CD8-positive, alpha-beta memory T cell (primary cell): ENCODE measurements around the gene CDC42EP2. TPM values are rescaled to one million over a fixed set of nuclear protein-coding genes. Genes with fewer than 3 reads are reported as not detected.
A peak's percentile ranks its signal among the peaks of the same experiment; 100 is the strongest.

Source experiments
- CTCF ChIA-PET: fragments of 350-600 bp; sonication (Branson Sonifier 250); formaldehyde crosslinking; loops from one replicate; lab custom pipeline; 2021; ENCODE audit warnings: antibody characterized with exemption; lab: Charles Lee
- POLR2A ChIA-PET: fragments of 350-600 bp; sonication (Branson Sonifier 250); formaldehyde crosslinking; loops from one replicate; lab custom pipeline; 2021; ENCODE audit warnings: antibody characterized with exemption; lab: Charles Lee
- DNase-seq, 5 donors: peaks; one replicate each; pipeline versions ENCODE4 v3.0.0 to v3.0.0-alpha.2; 2020 to 2022; ENCODE audit warnings: mixed read lengths in 1 of 5
- H3K27ac ChIP-seq: one replicate; pipeline ENCODE4 v1.7.0; 2013; ENCODE audit warnings: low read depth, mild to moderate bottlenecking, low read length, moderate library complexity
- H3K27me3 ChIP-seq: 2 replicates; pipeline ENCODE4 v1.7.0; 2013; ENCODE audit warnings: low read length, mild to moderate bottlenecking; ENCODE audit not compliant: insufficient read depth, poor library complexity, severe bottlenecking
- H3K36me3 ChIP-seq: 2 replicates; pipeline ENCODE4 v1.7.0; 2013; ENCODE audit warnings: mild to moderate bottlenecking, low read length, moderate library complexity; ENCODE audit not compliant: insufficient read depth
- H3K4me1 ChIP-seq: 2 replicates; pipeline ENCODE4 v1.7.0; 2013; ENCODE audit warnings: mild to moderate bottlenecking, low read length, moderate library complexity; ENCODE audit not compliant: insufficient read depth
- H3K4me3 ChIP-seq: 2 replicates; pipeline ENCODE4 v1.7.0; 2013; ENCODE audit warnings: mild to moderate bottlenecking, low read length
- H3K9me3 ChIP-seq: 2 replicates; pipeline ENCODE4 v1.7.0; 2013; ENCODE audit warnings: mild to moderate bottlenecking, low read length
- H3K27ac Mint-ChIP-seq, 8 donors: one replicate each; pipeline ENCODE4 v1.8.0; 2020 to 2021; ENCODE audit warnings: mixed read lengths in 8 of 8, mild to moderate bottlenecking in 6 of 8, inconsistent platforms in 3 of 8, moderate library complexity in 3 of 8
- H3K27me3 Mint-ChIP-seq, 2 donors: one replicate each; pipeline ENCODE4 v1.8.0; 2020 to 2021; ENCODE audit warnings: mixed read lengths in 2 of 2, mild to moderate bottlenecking in 1 of 2, moderate library complexity in 1 of 2
- H3K36me3 Mint-ChIP-seq, 3 donors: one replicate each; pipeline ENCODE4 v1.8.0; 2020 to 2021; ENCODE audit warnings: mixed read lengths in 3 of 3, inconsistent platforms in 1 of 3, mild to moderate bottlenecking in 1 of 3
- H3K4me1 Mint-ChIP-seq, 3 donors: one replicate each; pipeline ENCODE4 v1.8.0; 2020 to 2021; ENCODE audit warnings: mixed read lengths in 3 of 3, inconsistent platforms in 1 of 3, mild to moderate bottlenecking in 1 of 3
- H3K4me3 Mint-ChIP-seq, 7 donors: one replicate each; pipeline ENCODE4 v1.8.0; 2020 to 2021; ENCODE audit warnings: mixed read lengths in 7 of 7, mild to moderate bottlenecking in 6 of 7, moderate library complexity in 4 of 7, inconsistent platforms in 2 of 7
- H3K9me3 Mint-ChIP-seq, 5 donors: one replicate each; pipeline ENCODE4 v1.8.0; 2020 to 2022; ENCODE audit warnings: mixed read lengths in 5 of 5, mild to moderate bottlenecking in 3 of 5, moderate library complexity in 2 of 5, inconsistent platforms in 1 of 5
- polyA plus RNA-seq: library from polyadenylated mRNA; unstranded; fragments of 300-500 nt; fragmentation: Illumina TruSeq; gene quantifications from one replicate; pipeline ENCODE4 v1.2.3, GENCODE V29; 2021
- total RNA-seq, 2 experiments: library from RNA; stranded (reverse); gene quantifications; one replicate each; pipeline ENCODE4 v1.2.3, GENCODE V29; 2021

Gene CDC42EP2, protein sequence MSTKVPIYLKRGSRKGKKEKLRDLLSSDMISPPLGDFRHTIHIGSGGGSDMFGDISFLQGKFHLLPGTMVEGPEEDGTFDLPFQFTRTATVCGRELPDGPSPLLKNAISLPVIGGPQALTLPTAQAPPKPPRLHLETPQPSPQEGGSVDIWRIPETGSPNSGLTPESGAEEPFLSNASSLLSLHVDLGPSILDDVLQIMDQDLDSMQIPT
- total RNA-seq (1 to 10 TPM in 1 of 2 experiments, under 1 TPM in 1; 0.62 to 1.0 TPM), polyA plus RNA-seq (not detected)

DNA sequence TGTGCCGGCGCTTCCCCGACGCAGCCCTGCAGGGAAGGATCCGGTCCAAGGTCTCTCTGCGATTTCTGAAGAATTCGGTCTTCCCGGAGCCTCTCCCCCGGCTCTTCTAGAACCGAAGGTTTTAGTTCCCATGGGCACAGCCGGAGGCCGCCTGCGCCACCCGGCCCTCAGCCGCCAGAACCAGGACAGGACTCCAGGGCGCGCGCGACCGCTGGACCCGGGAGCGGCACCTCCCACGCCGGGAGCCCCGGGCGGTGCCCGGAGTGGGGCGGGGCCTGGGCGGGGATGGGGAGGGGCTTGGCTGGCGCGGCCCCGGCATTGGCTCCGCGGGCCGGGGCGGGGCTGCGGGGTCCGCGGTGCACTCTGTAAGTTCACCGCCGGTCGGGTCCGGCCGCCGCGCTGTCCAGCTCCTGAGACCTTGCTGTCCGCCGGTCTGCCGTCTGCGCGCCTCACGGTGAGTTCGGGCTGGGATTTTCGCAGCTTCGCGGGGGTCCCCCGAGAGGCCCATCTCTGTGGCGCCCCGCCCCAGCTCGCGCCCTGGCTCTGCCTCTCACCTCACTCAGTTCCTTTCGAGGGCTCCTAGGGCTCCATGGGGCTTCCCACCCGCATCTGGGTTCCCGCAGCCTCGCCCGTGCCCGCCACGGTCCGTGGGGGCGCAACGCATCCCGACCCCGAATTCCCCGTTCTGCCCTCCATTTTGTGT, at the start of gene CDC42EP2:
CDC42EP2 (plus strand) TSS at position 366 of the 703 bp plus-strand sequence. CDS start 6,033 bp downstream, outside the sequence.
- Mint-ChIP-seq H3K4me1 (peaks cover 3 to 10% (median 10%) of the 10 kb centered on the region in 3 donors), H3K27ac (peak within 1 kb of the TSS in 1 of 8 donors; percentile 43), H3K4me3 (peak within 1 kb of the TSS; percentile 74 to 88 (median 77)), H3K9me3 (no peaks in the 10 kb centered on the region), H3K36me3 (no peaks in the 10 kb centered on the region), H3K27me3 (peaks cover 1 to 4% of the 10 kb centered on the region in 2 donors)
- no peaks in the 10 kb centered on the region for H3K36me3 ChIP-seq
- peak within 1 kb of the TSS; percentile 75 for H3K4me3 ChIP-seq
- peaks cover 12% of the 10 kb centered on the region for H3K4me1 ChIP-seq
- no peak within 1 kb of the TSS for H3K27ac ChIP-seq
- ChIA-PET POLR2A (interaction anchor here (0.6 to 1.3 kb wide), 5 partner anchors 15 to 179 kb away, joined by 3 to 7 read pairs (median 4); no protein-coding TSS in a partner anchor), CTCF (interaction anchor here (0.7 to 9.2 kb wide), 34 partner anchors 10 to 444 kb away, joined by 3 to 161 read pairs (median 4); partner anchors contain the start of genes DPF2, POLA2 and SYVN1)
- H3K27me3 ChIP-seq, result no peaks in the 10 kb centered on the region
- DNase-seq, result peak; percentile 54 to 77 (median 73)
- no peaks in the 10 kb centered on the region for H3K9me3 ChIP-seq

DNA sequence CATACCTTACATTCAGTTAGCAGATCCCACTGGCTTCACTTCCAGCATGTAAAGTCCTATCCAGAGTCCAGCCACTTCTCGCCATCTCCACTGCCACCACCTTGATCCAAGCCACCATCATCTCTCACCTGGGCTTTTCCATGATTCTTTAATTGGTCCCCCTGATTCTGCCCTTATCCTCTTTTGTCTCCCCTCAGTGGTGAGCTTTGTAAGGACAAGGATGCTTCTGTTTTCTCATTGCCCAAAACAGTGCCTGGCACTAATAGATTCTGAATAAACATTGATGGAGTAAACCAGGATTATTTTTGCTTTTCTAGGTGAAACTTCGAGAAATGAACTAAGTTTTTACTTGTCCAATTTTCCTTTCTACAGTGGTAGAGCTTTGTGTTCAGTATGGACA, 48.5 kb upstream of the CDC42EP2 start:
- no peak for DNase-seq
- Histone ChIP-seq H3K9me3 (no peaks in the 10 kb centered on the region), H3K27ac (no peak overlapping the region), H3K27me3 (no peaks in the 10 kb centered on the region), H3K4me1 (peaks cover 14% of the 10 kb centered on the region), H3K36me3 (peaks cover 16% of the 10 kb centered on the region), H3K4me3 (no peak overlapping the region)
- H3K36me3 Mint-ChIP-seq, result peaks cover 0 to 60% (median 17%) of the 10 kb centered on the region in 3 donors
- POLR2A ChIA-PET, result no interaction called here
- CTCF ChIA-PET, result no interaction called here
- H3K9me3 Mint-ChIP-seq, result no peaks in the 10 kb centered on the region
- H3K4me3 Mint-ChIP-seq, result peak overlapping the region in 2 of 7 donors; percentile 52 to 81
- H3K27me3 Mint-ChIP-seq, result peaks cover 0 to 2% of the 10 kb centered on the region in 2 donors
- H3K27ac Mint-ChIP-seq, result peak overlapping the region in 2 of 8 donors; percentile 15 to 64
- H3K4me1 Mint-ChIP-seq, result peaks cover 24 to 42% (median 33%) of the 10 kb centered on the region in 3 donors

DNA sequence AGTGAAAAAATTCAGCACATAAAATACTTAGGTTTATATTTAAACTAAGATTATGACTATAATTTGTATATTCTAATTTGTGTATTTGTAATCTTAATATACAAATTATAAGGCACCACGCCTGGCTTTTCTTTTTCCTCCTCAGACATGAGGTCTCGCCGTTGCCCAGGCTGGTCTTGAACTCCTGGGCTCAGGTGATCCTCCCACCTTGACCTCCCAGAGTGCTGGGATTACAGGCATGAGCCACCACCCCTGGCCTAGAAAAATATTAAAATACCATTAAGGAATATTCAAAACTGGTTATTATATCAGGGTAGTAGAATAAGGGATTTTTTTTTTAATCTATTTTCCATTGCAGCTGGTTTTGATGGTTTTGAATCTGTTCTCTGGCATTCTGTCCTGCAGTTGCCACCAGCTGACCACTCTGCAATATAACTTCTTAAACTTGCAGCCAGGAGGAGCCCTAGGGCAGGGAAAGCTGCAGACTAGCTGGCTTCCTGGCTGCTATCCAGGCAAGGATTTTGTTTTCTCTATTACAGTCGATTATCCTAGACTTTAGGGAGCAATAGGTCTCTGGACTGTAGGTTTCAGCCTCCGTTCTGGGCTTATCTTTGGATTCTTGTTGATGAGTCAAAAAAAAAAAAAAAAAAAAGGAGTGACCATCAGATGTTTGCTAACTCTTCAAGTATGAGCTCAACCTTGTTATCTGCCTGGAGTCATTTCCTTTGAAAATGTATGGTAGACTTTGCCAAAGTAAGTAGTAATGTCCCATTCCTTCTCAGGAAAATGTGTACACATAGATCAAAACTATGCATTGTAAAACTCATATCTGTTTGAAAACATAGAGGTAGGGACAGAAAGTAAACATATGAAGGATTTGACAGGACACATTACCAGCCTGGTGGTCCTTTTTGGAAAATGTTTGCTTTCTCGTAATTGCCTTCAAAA, 39.7 kb upstream of the CDC42EP2 start:
- Mint-ChIP-seq H3K4me3 (no peak overlapping the region), H3K4me1 (peaks cover 3 to 10% (median 9%) of the 10 kb centered on the region in 3 donors), H3K9me3 (no peaks in the 10 kb centered on the region), H3K36me3 (peaks cover 0 to 62% (median 20%) of the 10 kb centered on the region in 3 donors), H3K27ac (peak overlapping the region in 1 of 8 donors; percentile 4), H3K27me3 (no peaks in the 10 kb centered on the region)
- peak in 4 of 5 donors; percentile 4 to 56 (median 18) for DNase-seq
- CTCF ChIA-PET, result interaction anchor here (0.6 to 8.6 kb wide), 6 partner anchors 12 to 1440 kb away, joined by 3 to 75 read pairs (median 4); partner anchors contain the start of gene CDC42EP2
- Histone ChIP-seq H3K4me1 (no peaks in the 10 kb centered on the region), H3K27me3 (no peaks in the 10 kb centered on the region), H3K9me3 (no peaks in the 10 kb centered on the region), H3K27ac (no peak overlapping the region), H3K4me3 (no peak overlapping the region), H3K36me3 (peaks cover 21% of the 10 kb centered on the region)
- POLR2A ChIA-PET, result interaction anchor here (0.6 to 1.3 kb wide), 3 partner anchors 41 to 236 kb away, joined by 3 to 9 read pairs (median 7); no protein-coding TSS in a partner anchor

GRCh38 chr11:65275906-65276305, 38.8 kb upstream of the CDC42EP2 start:
- ChIA-PET POLR2A (interaction anchor here (0.6 to 1.3 kb wide), 3 partner anchors 40 to 235 kb away, joined by 3 to 9 read pairs (median 7); no protein-coding TSS in a partner anchor), CTCF (interaction anchor here (0.6 to 8.6 kb wide), 4 partner anchors 38 to 1440 kb away, joined by 3 to 75 read pairs (median 20); partner anchors contain the start of gene CDC42EP2)
- Histone ChIP-seq H3K27me3 (no peaks in the 10 kb centered on the region), H3K4me1 (no peaks in the 10 kb centered on the region), H3K27ac (no peak overlapping the region), H3K36me3 (peaks cover 22% of the 10 kb centered on the region), H3K9me3 (no peaks in the 10 kb centered on the region), H3K4me3 (no peak overlapping the region)
- H3K4me3 Mint-ChIP-seq, result no peak overlapping the region
- peaks cover 4 to 15% (median 13%) of the 10 kb centered on the region in 3 donors for H3K4me1 Mint-ChIP-seq
- DNase-seq, result no peak
- H3K27me3 Mint-ChIP-seq, result no peaks in the 10 kb centered on the region
- no peaks in the 10 kb centered on the region for H3K9me3 Mint-ChIP-seq
- peaks cover 0 to 62% (median 23%) of the 10 kb centered on the region in 3 donors for H3K36me3 Mint-ChIP-seq
- H3K27ac Mint-ChIP-seq, result no peak overlapping the region

GRCh38 chr11:65277631-65278277, 36.9 kb upstream of the CDC42EP2 start:
- Histone ChIP-seq H3K9me3 (no peaks in the 10 kb centered on the region), H3K4me1 (no peaks in the 10 kb centered on the region), H3K27ac (no peak overlapping the region), H3K36me3 (peaks cover 33% of the 10 kb centered on the region), H3K4me3 (no peak overlapping the region), H3K27me3 (no peaks in the 10 kb centered on the region)
- CTCF ChIA-PET, result interaction anchor here (0.9 to 8.6 kb wide), 3 partner anchors 36 to 52 kb away, joined by 4 to 75 read pairs (median 37); partner anchors contain the start of gene CDC42EP2
- no peak for DNase-seq
- H3K27me3 Mint-ChIP-seq, result no peaks in the 10 kb centered on the region
- peaks cover 0 to 66% (median 24%) of the 10 kb centered on the region in 3 donors for H3K36me3 Mint-ChIP-seq
- no peaks in the 10 kb centered on the region for H3K9me3 Mint-ChIP-seq
- no peak overlapping the region for H3K4me3 Mint-ChIP-seq
- peaks cover 4 to 15% (median 13%) of the 10 kb centered on the region in 3 donors for H3K4me1 Mint-ChIP-seq
- POLR2A ChIA-PET, result interaction anchor here (0.6 kb wide), 1 partner anchor 58 kb away, joined by 4 read pairs; no protein-coding TSS in a partner anchor
- no peak overlapping the region for H3K27ac Mint-ChIP-seq

GRCh38 chr11:65278356-65278755, 36.3 kb upstream of the CDC42EP2 start:
- CTCF ChIA-PET, result interaction anchor here (8.6 kb wide), 1 partner anchor 36 kb away, joined by 75 read pairs; the partner anchor contains the start of gene CDC42EP2
- peaks cover 0 to 67% (median 24%) of the 10 kb centered on the region in 3 donors for H3K36me3 Mint-ChIP-seq

More at GRCh38 chr11:65278356-65278755, 36.3 kb upstream of the CDC42EP2 start:
- Mint-ChIP-seq H3K27ac (peak overlapping the region in 1 of 8 donors; percentile 68), H3K4me1 (peaks cover 4 to 15% (median 13%) of the 10 kb centered on the region in 3 donors), H3K27me3 (no peaks in the 10 kb centered on the region), H3K4me3 (no peak overlapping the region), H3K9me3 (no peaks in the 10 kb centered on the region)
- H3K9me3 ChIP-seq, result no peaks in the 10 kb centered on the region
- H3K27ac ChIP-seq, result no peak overlapping the region
- no peaks in the 10 kb centered on the region for H3K27me3 ChIP-seq
- peaks cover 33% of the 10 kb centered on the region for H3K36me3 ChIP-seq
- POLR2A ChIA-PET, result no interaction called here
- no peak for DNase-seq
- H3K4me1 ChIP-seq, result no peaks in the 10 kb centered on the region
- H3K4me3 ChIP-seq, result no peak overlapping the region
